ENCODE results near the gene PLCB4. TPM values are rescaled to one million over a fixed set of nuclear protein-coding genes. Genes with fewer than 3 reads are reported as not detected.
A peak's percentile ranks its signal among the peaks of the same experiment; 100 is the strongest.

Gene PLCB4
- total RNA-seq, 4 donors from 2014 or later, result 17.4 to 264 (median 28.1) TPM

- no peak overlapping the region for H3K27ac ChIP-seq
- no peaks in the 10 kb centered on the region for H3K4me1 ChIP-seq
- no peaks in the 10 kb centered on the region for H3K9me3 ChIP-seq
- DNase-seq, result no peak
- H3K27me3 ChIP-seq, result no peaks in the 10 kb centered on the region
- no peaks in the 10 kb centered on the region for H3K36me3 ChIP-seq
- H3K4me3 ChIP-seq, result no peak overlapping the region
- TF ChIP-seq POLR2A (IDR thresholded peaks at IDR 0.05) (no peak), CTCF (IDR thresholded peaks at IDR 0.05) (no peak)
- intact Hi-C loops (cut with DNase I; ENCODE audit: low total_unique reads), result loop anchor here (10.0 kb wide), 1 partner anchor 64 kb away; no protein-coding TSS in a partner anchor
Observed at GRCh38 chr20:9298906-9299305, 230.0 kb downstream of the PLCB4 start.

- intact Hi-C loops (cut with DNase I; ENCODE audit: low total_unique reads), result no loop called here
- no peak overlapping the region for H3K4me3 ChIP-seq
- H3K4me1 ChIP-seq, result no peaks in the 10 kb centered on the region
- no peak for TF ChIP-seq POLR2A (IDR thresholded peaks at IDR 0.05)
- TF ChIP-seq CTCF (IDR thresholded peaks at IDR 0.05), result no peak
- H3K36me3 ChIP-seq, result no peaks in the 10 kb centered on the region
- DNase-seq, result no peak
- no peaks in the 10 kb centered on the region for H3K27me3 ChIP-seq
- no peak overlapping the region for H3K27ac ChIP-seq
- no peaks in the 10 kb centered on the region for H3K9me3 ChIP-seq
Observed at GRCh38 chr20:9300080-9300479, 231.2 kb downstream of the PLCB4 start.

GRCh38 chr20:9300534-9300933 lies 231.6 kb downstream of the PLCB4 start:
- H3K27ac ChIP-seq, result no peak overlapping the region
- H3K27me3 ChIP-seq, result no peaks in the 10 kb centered on the region
- H3K9me3 ChIP-seq, result no peaks in the 10 kb centered on the region
- no peaks in the 10 kb centered on the region for H3K4me1 ChIP-seq
- DNase-seq, result no peak
- no peak overlapping the region for H3K4me3 ChIP-seq
- no peaks in the 10 kb centered on the region for H3K36me3 ChIP-seq
- TF ChIP-seq CTCF (IDR thresholded peaks at IDR 0.05), result no peak
- TF ChIP-seq POLR2A (IDR thresholded peaks at IDR 0.05), result no peak
- intact Hi-C loops (cut with DNase I; ENCODE audit: low total_unique reads), result no loop called here

GRCh38 chr20:9301129-9302090 lies 232.5 kb downstream of the PLCB4 start:
- Histone ChIP-seq H3K36me3 (no peaks in the 10 kb centered on the region), H3K27ac (peak overlapping the region in 1 of 2 donors; percentile 27), H3K9me3 (no peaks in the 10 kb centered on the region), H3K4me3 (no peak overlapping the region), H3K27me3 (no peaks in the 10 kb centered on the region), H3K4me1 (no peaks in the 10 kb centered on the region)
- no peak for DNase-seq
- TF ChIP-seq POLR2A (IDR thresholded peaks at IDR 0.05), result no peak
- no peak for TF ChIP-seq CTCF (IDR thresholded peaks at IDR 0.05)
- intact Hi-C loops (cut with DNase I; ENCODE audit: low total_unique reads), result no loop called here

- no peaks in the 10 kb centered on the region for H3K4me1 ChIP-seq
- H3K9me3 ChIP-seq, result no peaks in the 10 kb centered on the region
- intact Hi-C loops (cut with DNase I; ENCODE audit: low total_unique reads), result no loop called here
- no peaks in the 10 kb centered on the region for H3K36me3 ChIP-seq
- no peaks in the 10 kb centered on the region for H3K27me3 ChIP-seq
- peak overlapping the region in 1 of 2 donors; percentile 27 for H3K27ac ChIP-seq
- no peak for DNase-seq
- no peak overlapping the region for H3K4me3 ChIP-seq
- TF ChIP-seq CTCF (IDR thresholded peaks at IDR 0.05) (no peak), POLR2A (IDR thresholded peaks at IDR 0.05) (no peak)
Observed at GRCh38 chr20:9302091-9302462, 233.2 kb downstream of the PLCB4 start.
